Astrocyte (in vitro differentiated cells and primary cell): ENCODE results near the gene DUS4L. TPM values are rescaled to one million over a fixed set of nuclear protein-coding genes. Genes with fewer than 3 reads are reported as not detected.
"Not testable (repeated sequence)": the region's sequence is repeated elsewhere in the genome, so short reads cannot be mapped to it uniquely, and the experiment has no call there.

Experiments used
- DNase-seq: peaks from one replicate; pipeline ENCODE4 v3.0.0-alpha.2; 2010; ENCODE audit warnings: low read depth
- FAIRE-seq: peaks from 2 replicates; lab custom pipeline; 2011; peaks lifted over from hg19 to GRCh38; lab: Jason Lieb, UNC
- H2AFZ ChIP-seq: 2 replicates; pipeline ENCODE4 v1.6.0; 2012; ENCODE audit warnings: low read depth, low read length, inconsistent platforms
- H3K27ac ChIP-seq: 2 replicates; pipeline ENCODE4 v1.5.1; 2011; ENCODE audit warnings: low read depth, low read length, inconsistent platforms
- H3K27me3 ChIP-seq: 2 replicates; pipeline ENCODE4 v1.6.0; 2011; ENCODE audit warnings: low read length, inconsistent platforms; ENCODE audit not compliant: insufficient read depth
- H3K36me3 ChIP-seq: 2 replicates; pipeline ENCODE4 v1.5.1; 2011; ENCODE audit warnings: low read length, inconsistent platforms; ENCODE audit not compliant: insufficient read depth
- H3K4me1 ChIP-seq: 2 replicates; pipeline ENCODE4 v1.5.1; 2011; ENCODE audit warnings: low read length, inconsistent platforms; ENCODE audit not compliant: insufficient read depth
- H3K4me2 ChIP-seq: 2 replicates; pipeline ENCODE4 v1.6.0; 2012; ENCODE audit warnings: low read length, inconsistent platforms
- H3K4me3 ChIP-seq: 2 replicates; pipeline ENCODE4 v1.5.1; 2011; ENCODE audit warnings: low read depth, mild to moderate bottlenecking, low read length, inconsistent platforms; ENCODE audit not compliant: insufficient read depth
- H3K79me2 ChIP-seq: 2 replicates; pipeline ENCODE4 v1.6.0; 2012; ENCODE audit warnings: mild to moderate bottlenecking, low read length, inconsistent platforms; ENCODE audit not compliant: insufficient read depth
- H3K9ac ChIP-seq: 2 replicates; pipeline ENCODE4 v1.6.0; 2012; ENCODE audit warnings: mild to moderate bottlenecking, low read length, inconsistent platforms
- H3K9me3 ChIP-seq: 2 replicates; pipeline ENCODE4 v1.5.1; 2012; ENCODE audit warnings: low read depth, mild to moderate bottlenecking, low read length, inconsistent platforms; ENCODE audit not compliant: insufficient read depth
- H4K20me1 ChIP-seq: 2 replicates; pipeline ENCODE4 v1.6.0; 2012; ENCODE audit warnings: low read length, inconsistent platforms; ENCODE audit not compliant: insufficient read depth
- H3K27ac Mint-ChIP-seq: one replicate; pipeline ENCODE4 v1.8.0; 2021; ENCODE audit warnings: mild to moderate bottlenecking, mixed read lengths; ENCODE audit not compliant: unreplicated experiment
- H3K27me3 Mint-ChIP-seq: one replicate; pipeline ENCODE4 v1.8.0; 2021; ENCODE audit warnings: low read depth, mixed read lengths; ENCODE audit not compliant: unreplicated experiment
- H3K36me3 Mint-ChIP-seq: one replicate; pipeline ENCODE4 v1.8.0; 2021; ENCODE audit warnings: low read depth, mixed read lengths; ENCODE audit not compliant: unreplicated experiment
- H3K4me1 Mint-ChIP-seq: one replicate; pipeline ENCODE4 v1.8.0; 2021; ENCODE audit warnings: low read depth, mixed read lengths; ENCODE audit not compliant: unreplicated experiment
- H3K4me3 Mint-ChIP-seq: one replicate; pipeline ENCODE4 v1.8.0; 2021; ENCODE audit warnings: mild to moderate bottlenecking, moderate library complexity, mixed read lengths; ENCODE audit not compliant: unreplicated experiment
- H3K9me3 Mint-ChIP-seq: one replicate; pipeline ENCODE4 v1.8.0; 2021; ENCODE audit warnings: mild to moderate bottlenecking, mixed read lengths; ENCODE audit not compliant: unreplicated experiment
- CTCF ChIP-seq: IDR thresholded peaks from 2 replicates; pipeline ENCODE4 v1.5.1; 2011; ENCODE audit warnings: low read depth, mild to moderate bottlenecking, inconsistent platforms, low read length, moderate library complexity; ENCODE audit not compliant: insufficient read depth
- EZH2 ChIP-seq: IDR thresholded peaks from 2 replicates; pipeline ENCODE4 v1.6.1; 2012; ENCODE audit warnings: mild to moderate bottlenecking, low read length, inconsistent platforms; ENCODE audit not compliant: insufficient read depth
- total RNA-seq: library from RNA; stranded (reverse); gene quantifications from 2 replicates; pipeline ENCODE4 v1.2.1, GENCODE V29; 2021

Gene DUS4L
- total RNA-seq, 1 donor from 2014 or later: 6.3 TPM

DNA sequence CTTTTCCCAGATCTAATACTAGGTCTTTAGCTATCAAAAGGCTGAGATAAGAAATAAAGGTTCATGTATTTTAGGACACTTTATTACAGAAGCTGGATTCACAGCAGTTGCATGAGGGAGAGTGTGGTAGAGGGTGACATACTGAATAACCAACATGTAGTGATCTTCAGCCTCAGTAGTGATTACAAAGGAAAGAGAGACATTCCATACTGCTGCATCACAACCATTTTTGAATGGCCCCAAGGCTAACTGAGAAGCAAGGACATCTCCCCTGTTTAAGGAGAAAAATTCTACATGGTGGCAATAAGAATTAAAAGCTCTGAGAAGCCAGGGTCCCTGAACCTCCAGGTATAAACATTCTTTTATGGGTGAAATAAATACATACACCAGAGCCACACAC lies 35.3 kb upstream of the DUS4L start:
- H2AFZ ChIP-seq: no peak overlapping the region

DNA sequence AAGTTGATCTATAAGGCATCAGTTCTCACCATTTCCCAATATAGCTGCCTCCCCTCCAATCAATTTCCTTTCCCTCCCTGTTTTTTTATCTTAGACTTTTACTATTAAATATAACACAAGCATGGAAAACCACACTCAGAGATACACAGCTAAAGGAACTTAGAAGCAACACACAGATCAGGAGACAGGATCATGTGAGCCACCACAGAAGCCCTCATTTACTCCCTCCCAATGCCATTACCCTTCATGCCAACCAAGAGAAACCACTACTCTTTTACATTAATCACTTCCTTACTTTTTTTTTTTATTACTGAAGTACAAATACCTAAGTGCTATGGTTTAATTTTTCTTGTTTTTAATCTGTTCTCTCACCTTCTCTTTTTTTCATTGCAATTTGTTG lies 33.0 kb upstream of the DUS4L start:
- no peak for DNase-seq
- TF ChIP-seq EZH2: no peak
- TF ChIP-seq CTCF: no peak
- Histone ChIP-seq H2AFZ (no peak overlapping the region), H3K9me3 (no peaks in the 10 kb centered on the region), H3K4me1 (peaks cover 8% of the 10 kb centered on the region), H3K9ac (no peak overlapping the region), H3K79me2 (peaks cover 16% of the 10 kb centered on the region), H3K36me3 (no peaks in the 10 kb centered on the region), H3K27me3 (no peaks in the 10 kb centered on the region), H3K4me3 (no peak overlapping the region), H4K20me1 (peaks cover 16% of the 10 kb centered on the region), H3K27ac (no peak overlapping the region), H3K4me2 (no peak overlapping the region)
- Mint-ChIP-seq H3K27me3 (no peaks in the 10 kb centered on the region), H3K4me1 (peaks cover 9% of the 10 kb centered on the region), H3K27ac (no peak overlapping the region), H3K36me3 (peaks cover 16% of the 10 kb centered on the region), H3K4me3 (no peak overlapping the region), H3K9me3 (peaks cover 13% of the 10 kb centered on the region)
- FAIRE-seq: no peak

More for the DNA sequence above, 35.3 kb upstream of the DUS4L start:
- Histone ChIP-seq H4K20me1 (peaks cover 12% of the 10 kb centered on the region), H3K9me3 (no peaks in the 10 kb centered on the region), H3K4me1 (peaks cover 8% of the 10 kb centered on the region), H3K4me2 (peak overlapping the region; percentile 47), H3K36me3 (no peaks in the 10 kb centered on the region), H3K4me3 (no peak overlapping the region), H3K27ac (no peak overlapping the region), H3K79me2 (peaks cover 15% of the 10 kb centered on the region), H3K27me3 (no peaks in the 10 kb centered on the region), H3K9ac (no peak overlapping the region)
- Mint-ChIP-seq H3K4me3 (no peak overlapping the region), H3K27me3 (no peaks in the 10 kb centered on the region), H3K4me1 (peaks cover 9% of the 10 kb centered on the region), H3K27ac (peak overlapping the region; percentile 38), H3K36me3 (peaks cover 3% of the 10 kb centered on the region), H3K9me3 (no peaks in the 10 kb centered on the region)
- FAIRE-seq (peak; percentile 98), DNase-seq (peak; percentile 70)
- no peak for TF ChIP-seq EZH2
- TF ChIP-seq CTCF: no peak

DNA sequence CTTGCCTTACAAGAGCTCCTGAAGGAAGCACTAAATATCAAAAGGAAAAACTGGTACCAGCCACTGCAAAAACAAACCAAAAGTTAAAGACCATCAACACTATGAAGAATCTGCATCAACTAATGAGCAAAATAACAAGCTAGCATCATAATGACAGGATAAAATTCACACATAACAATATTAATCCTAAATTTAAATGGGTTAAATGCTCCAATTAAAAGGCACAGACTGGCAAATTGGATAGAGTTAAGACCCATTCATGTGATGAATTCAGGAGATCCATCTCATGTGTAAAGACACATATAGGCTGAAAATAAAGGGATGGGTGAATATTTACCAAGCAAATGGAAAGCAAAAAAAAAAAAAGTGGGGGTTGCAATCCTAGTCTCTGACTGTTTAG lies 29.6 kb upstream of the DUS4L start:
- peaks cover 10% of the 10 kb centered on the region for H3K79me2 ChIP-seq
- no peak for DNase-seq
- no peak for FAIRE-seq

DNA sequence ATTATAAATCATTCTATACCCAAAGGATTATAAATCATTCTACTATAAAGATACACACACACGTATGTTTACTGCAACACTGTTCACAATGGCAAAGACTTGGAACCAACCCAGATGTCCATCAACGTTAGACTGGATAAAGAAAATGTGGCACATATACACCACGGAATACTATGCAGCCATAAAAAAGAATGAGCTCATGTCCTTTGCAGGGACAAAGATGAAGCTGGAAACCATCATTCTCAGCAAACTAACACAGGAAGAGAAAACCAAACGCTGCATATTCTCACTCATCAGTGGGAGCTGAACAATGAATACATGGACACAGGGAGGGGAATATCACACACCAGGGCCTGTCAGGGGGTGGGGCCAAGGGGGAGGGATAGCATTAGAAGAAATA lies 26.5 kb upstream of the DUS4L start:
- H3K9me3 ChIP-seq, H3K27me3 Mint-ChIP-seq, H3K4me3 ChIP-seq, DNase-seq, H3K4me2 ChIP-seq, H4K20me1 ChIP-seq, H3K27me3 ChIP-seq, H3K36me3 ChIP-seq, H3K4me1 Mint-ChIP-seq, H3K4me1 ChIP-seq, H2AFZ ChIP-seq, H3K27ac ChIP-seq, H3K9ac ChIP-seq, H3K4me3 Mint-ChIP-seq, H3K27ac Mint-ChIP-seq, FAIRE-seq, H3K79me2 ChIP-seq: not testable (repeated sequence)
- Mint-ChIP-seq H3K9me3 (peaks cover 15% of the 10 kb centered on the region), H3K36me3 (peaks cover 30% of the 10 kb centered on the region)

More for the DNA sequence above, 29.6 kb upstream of the DUS4L start:
- Mint-ChIP-seq H3K4me3 (no peak overlapping the region), H3K36me3 (peaks cover 27% of the 10 kb centered on the region), H3K27me3 (no peaks in the 10 kb centered on the region), H3K4me1 (no peaks in the 10 kb centered on the region), H3K27ac (no peak overlapping the region), H3K9me3 (peaks cover 15% of the 10 kb centered on the region)
- Histone ChIP-seq H3K36me3 (no peaks in the 10 kb centered on the region), H3K4me2 (no peak overlapping the region), H3K27ac (no peak overlapping the region), H3K4me3 (no peak overlapping the region), H3K27me3 (no peaks in the 10 kb centered on the region), H2AFZ (no peak overlapping the region), H3K9ac (no peak overlapping the region), H4K20me1 (peaks cover 3% of the 10 kb centered on the region), H3K9me3 (no peaks in the 10 kb centered on the region), H3K4me1 (no peaks in the 10 kb centered on the region)
- no peak for TF ChIP-seq CTCF
